CD14-positive monocyte (primary cell): ENCODE data around the gene SLC22A7. TPM values are rescaled to one million over a fixed set of nuclear protein-coding genes. Genes with fewer than 3 reads are reported as not detected.

ENCODE experiments used
- DNase-seq, 3 donors: peaks; one replicate each; pipeline ENCODE4 v3.0.0-alpha.2; 2011 to 2022
- H2AFZ ChIP-seq: 2 replicates; pipeline ENCODE4 v1.6.0; 2012; ENCODE audit warnings: mild to moderate bottlenecking, low read depth, low read length, inconsistent platforms; ENCODE audit not compliant: insufficient read depth, poor library complexity, severe bottlenecking
- H3K27ac ChIP-seq, 2 donors: 1 replicate in 1 of 2; 2 replicates in 1 of 2; pipeline ENCODE4 v1.5.1; 2012 to 2013; ENCODE audit warnings: low read length in 2 of 2, control low read depth in 1 of 2, inconsistent platforms in 1 of 2, low read depth in 1 of 2, mild to moderate bottlenecking in 1 of 2
- H3K27me3 ChIP-seq, 2 donors: one replicate each; pipeline versions ENCODE4 v1.6.0 to v1.6.1; 2011 to 2013; ENCODE audit warnings: low read length in 2 of 2; ENCODE audit not compliant: control insufficient read depth in 2 of 2, insufficient read depth in 2 of 2
- H3K36me3 ChIP-seq, 2 donors: replicated peaks in 1 of 2; 1 replicate in 1 of 2; 2 replicates in 1 of 2; pipeline versions ENCODE4 v1.5.1 to v1.6.1; 2012 to 2013; ENCODE audit warnings: low read length in 2 of 2, control low read depth in 1 of 2, inconsistent platforms in 1 of 2, mild to moderate bottlenecking in 1 of 2; ENCODE audit not compliant: insufficient read depth in 2 of 2, control insufficient read depth in 1 of 2
- H3K4me1 ChIP-seq, 2 donors: 1 replicate in 1 of 2; 2 replicates in 1 of 2; pipeline versions ENCODE4 v1.5.1 to v1.6.1; 2012 to 2013; ENCODE audit warnings: low read length in 2 of 2, control low read depth in 1 of 2, inconsistent platforms in 1 of 2, mild to moderate bottlenecking in 1 of 2, moderate library complexity in 1 of 2; ENCODE audit not compliant: insufficient read depth in 2 of 2, control insufficient read depth in 1 of 2
- H3K4me2 ChIP-seq: replicated peaks from 2 replicates; pipeline ENCODE3; 2012; ENCODE audit warnings: low read length, moderate library complexity, mild to moderate bottlenecking; ENCODE audit not compliant: poor library complexity, severe bottlenecking; ENCODE audit errors: extremely low read depth
- H3K4me3 ChIP-seq, 3 experiments: fragments of 200-600 bp in 1 of 3; sonication (generic) in 1 of 3; replicated peaks in 1 of 3; 1 replicate in 2 of 3; 2 replicates in 1 of 3; pipeline ENCODE4 v1.5.1; 2011 to 2013; ENCODE audit warnings: low read length in 3 of 3, mild to moderate bottlenecking in 3 of 3, control low read depth in 2 of 3, low read depth in 2 of 3, inconsistent platforms in 1 of 3, moderate library complexity in 1 of 3
- H3K79me2 ChIP-seq: 2 replicates; pipeline ENCODE4 v1.6.0; 2012; ENCODE audit warnings: mild to moderate bottlenecking, control low read depth, inconsistent platforms, low read length, moderate library complexity; ENCODE audit not compliant: insufficient read depth
- H3K9ac ChIP-seq: 2 replicates; pipeline ENCODE4 v1.6.0; 2017; ENCODE audit warnings: low read length, mild to moderate bottlenecking; ENCODE audit not compliant: insufficient read depth, poor library complexity, severe bottlenecking
- H3K9me3 ChIP-seq, 2 donors: replicated peaks in 1 of 2; 1 replicate in 1 of 2; 2 replicates in 1 of 2; pipeline versions ENCODE4 v1.5.1 to v1.6.1; 2012 to 2013; ENCODE audit warnings: low read length in 2 of 2, control low read depth in 1 of 2; ENCODE audit not compliant: control insufficient read depth in 1 of 2, insufficient read depth in 1 of 2
- H4K20me1 ChIP-seq: 2 replicates; pipeline ENCODE4 v1.6.0; 2012; ENCODE audit warnings: mild to moderate bottlenecking, low read length, control low read depth, moderate library complexity; ENCODE audit not compliant: insufficient read depth
- H3K27ac Mint-ChIP-seq, 7 donors: one replicate each; pipeline ENCODE4 v1.8.0; 2020; ENCODE audit warnings: mild to moderate bottlenecking in 7 of 7, mixed read lengths in 7 of 7, moderate library complexity in 6 of 7, inconsistent platforms in 2 of 7
- H3K27me3 Mint-ChIP-seq, 3 donors: one replicate each; pipeline ENCODE4 v1.8.0; 2021 to 2022; ENCODE audit warnings: low read depth in 3 of 3, mild to moderate bottlenecking in 3 of 3, mixed read lengths in 3 of 3, moderate library complexity in 3 of 3, inconsistent platforms in 1 of 3
- H3K36me3 Mint-ChIP-seq, 2 donors: one replicate each; pipeline ENCODE4 v1.8.0; 2020; ENCODE audit warnings: mixed read lengths in 2 of 2, inconsistent platforms in 1 of 2, mild to moderate bottlenecking in 1 of 2
- H3K4me1 Mint-ChIP-seq: one replicate; pipeline ENCODE4 v1.8.0; 2020; ENCODE audit warnings: mild to moderate bottlenecking, mixed read lengths
- H3K4me3 Mint-ChIP-seq, 2 donors: one replicate each; pipeline ENCODE4 v1.8.0; 2020; ENCODE audit warnings: mild to moderate bottlenecking in 2 of 2, mixed read lengths in 2 of 2, moderate library complexity in 1 of 2
- H3K9me3 Mint-ChIP-seq, 7 donors: one replicate each; pipeline ENCODE4 v1.8.0; 2020 to 2022; ENCODE audit warnings: mixed read lengths in 7 of 7, mild to moderate bottlenecking in 6 of 7, moderate library complexity in 6 of 7, inconsistent platforms in 2 of 7
- CTCF ChIP-seq: fragments of 200-600 bp; IDR thresholded peaks from one replicate; pipeline ENCODE4 v1.8.0; 2022; ENCODE audit warnings: antibody characterized with exemption, mild to moderate bottlenecking
- WGBS: methylation state at CpG from one replicate; pipeline ENCODE4 v1.1.5; 2013; ENCODE audit warnings: missing lambda C conversion rate; ENCODE audit not compliant: insufficient coverage; 5-methylcytosine and 5-hydroxymethylcytosine counted together
- intact Hi-C, 2 donors: fragments of 100-400 bp; cut with micrococcal nuclease; formaldehyde crosslinking; loops; one replicate each; pipeline versions ENCODE4 v1.15.0 to v1.15.1; 2023
- polyA plus RNA-seq, 3 donors: library from polyadenylated mRNA; depleted of rRNA in 1 of 3; unstranded in 2 of 3; stranded (reverse) in 1 of 3; fragments of 300-500 nt in 2 of 3; fragments of >200 nt in 1 of 3; fragmentation: Illumina TruSeq in 2 of 3; gene quantifications; 1 replicate in 2 of 3; 2 replicates in 1 of 3; pipeline ENCODE4 v1.2.3, GENCODE V29; 2012 to 2021

SLC22A7 gene
- polyA plus RNA-seq, 3 donors, result not detected

DNA sequence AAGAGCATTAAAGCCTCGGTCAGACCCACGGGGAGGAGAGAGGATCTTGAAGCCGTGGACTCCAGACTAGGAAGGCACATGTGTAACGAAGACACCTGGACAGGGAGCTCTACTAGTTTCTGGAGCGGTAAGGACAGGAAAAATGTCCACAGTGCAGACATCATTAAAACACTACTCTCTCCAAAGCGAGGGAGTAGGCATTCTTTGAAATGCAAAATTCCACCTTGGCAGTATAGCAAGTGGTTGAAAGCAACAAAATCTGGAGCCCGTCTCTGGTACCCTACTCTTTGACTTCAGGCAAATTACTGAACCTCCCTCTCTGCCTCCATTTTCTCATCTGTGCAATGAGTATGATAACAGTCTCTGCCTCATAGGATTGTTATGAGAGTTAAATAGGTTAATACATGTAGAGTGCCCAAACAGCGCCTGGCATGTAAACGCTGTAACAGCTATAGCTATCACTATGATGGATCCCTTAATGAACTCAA lies 11.0 kb downstream of the SLC22A7 start:
- peaks cover 0 to 2% (median 0%) of the 10 kb centered on the region in 3 donors for H3K27me3 Mint-ChIP-seq
- no peaks in the 10 kb centered on the region for H3K79me2 ChIP-seq
- H3K9ac ChIP-seq, result peak overlapping the region; percentile 5
- peak overlapping the region; percentile 24 to 73 (median 37) for H3K4me3 ChIP-seq
- peak overlapping the region; percentile 81 for H3K4me2 ChIP-seq
- peaks cover 59 to 65% of the 10 kb centered on the region in 2 donors for H3K4me1 ChIP-seq
- H2AFZ ChIP-seq, result peak overlapping the region; percentile 66
- TF ChIP-seq CTCF, result no peak
- peak overlapping the region in 3 of 7 donors; percentile 13 to 70 (median 66) for H3K27ac Mint-ChIP-seq
- no peak overlapping the region for H3K27ac ChIP-seq
- H3K9me3 Mint-ChIP-seq, result peaks cover 0 to 3% (median 0%) of the 10 kb centered on the region in 7 donors
- no peaks in the 10 kb centered on the region for H3K9me3 ChIP-seq
- H3K27me3 ChIP-seq, result no peaks in the 10 kb centered on the region
- intact Hi-C loops, result no loop called here
- H3K36me3 Mint-ChIP-seq, result no peaks in the 10 kb centered on the region
- no peak for DNase-seq
- peaks cover 61% of the 10 kb centered on the region for H3K4me1 Mint-ChIP-seq
- peak overlapping the region; percentile 80 to 88 for H3K4me3 Mint-ChIP-seq
- H3K36me3 ChIP-seq, result no peaks in the 10 kb centered on the region
- H4K20me1 ChIP-seq, result no peaks in the 10 kb centered on the region
- 38% methylated on average over 4 of the region's 9 CpGs for WGBS

- no peaks in the 10 kb centered on the region for H3K27me3 ChIP-seq
- H3K4me2 ChIP-seq, result peak overlapping the region; percentile 39
- no peak overlapping the region for H2AFZ ChIP-seq
- no peak for TF ChIP-seq CTCF
- no peaks in the 10 kb centered on the region for H3K36me3 ChIP-seq
- no peak overlapping the region for H3K27ac ChIP-seq
- no peaks in the 10 kb centered on the region for H3K9me3 ChIP-seq
- H3K4me3 Mint-ChIP-seq, result no peak overlapping the region
- H3K4me1 Mint-ChIP-seq, result peaks cover 72% of the 10 kb centered on the region
- H3K79me2 ChIP-seq, result no peaks in the 10 kb centered on the region
- peak overlapping the region in 4 of 7 donors; percentile 39 to 69 (median 52) for H3K27ac Mint-ChIP-seq
- H4K20me1 ChIP-seq, result no peaks in the 10 kb centered on the region
- H3K4me3 ChIP-seq, result no peak overlapping the region
- peaks cover 0 to under 1% of the 10 kb centered on the region in 2 donors for H3K36me3 Mint-ChIP-seq
- peaks cover 0 to 3% (median 0%) of the 10 kb centered on the region in 7 donors for H3K9me3 Mint-ChIP-seq
- no peak overlapping the region for H3K9ac ChIP-seq
- H3K4me1 ChIP-seq, result peaks cover 70 to 76% of the 10 kb centered on the region in 2 donors
- peaks cover 0 to 2% (median 0%) of the 10 kb centered on the region in 3 donors for H3K27me3 Mint-ChIP-seq
- intact Hi-C loops, result no loop called here
- WGBS, result no CpG with 5 or more reads among the region's 2 CpGs
- DNase-seq, result no peak
Measured at GRCh38 chr6:43310134-43310533, 12.1 kb downstream of the SLC22A7 start.
